Natural killer cell treated with Interleukin-12 subunit alpha and Interleukin-12 subunit beta and Interleukin-15 and Interleukin-18, amount 100 ng/mL, for 72 hours (primary cell): ENCODE results near the gene MEDAG. TPM values are rescaled to one million over a fixed set of nuclear protein-coding genes. Genes with fewer than 3 reads are reported as not detected.
A peak's percentile ranks its signal among the peaks of the same experiment; 100 is the strongest.

ENCODE experiments used
- ATAC-seq, 2 donors: fragments of 150-1000 bp; cut with Tn5 transposase in 1 of 2; sonication (Bioruptor Pico), chemical (Tn5 transposase) in 1 of 2; 2 replicates each; pipeline ENCODE4 v1.10.0; 2021
- DNase-seq: peaks from one replicate; pipeline ENCODE4 v3.0.0; 2022; ENCODE audit warnings: low spot score
- H3K27ac Mint-ChIP-seq, 2 donors: 1 replicate in 1 of 2; 2 replicates in 1 of 2; pipeline ENCODE4 v1.8.0; 2022; ENCODE audit warnings: mixed read lengths in 2 of 2, mild to moderate bottlenecking in 1 of 2, moderate library complexity in 1 of 2
- H3K27me3 Mint-ChIP-seq, 2 donors: 1 replicate in 1 of 2; 2 replicates in 1 of 2; pipeline ENCODE4 v1.8.0; 2022; ENCODE audit warnings: mixed read lengths in 2 of 2
- H3K36me3 Mint-ChIP-seq: one replicate; pipeline ENCODE4 v1.8.0; 2022; ENCODE audit warnings: mixed read lengths
- H3K4me1 Mint-ChIP-seq, 2 donors: 1 replicate in 1 of 2; 2 replicates in 1 of 2; pipeline ENCODE4 v1.8.0; 2022; ENCODE audit warnings: low read depth in 2 of 2, mixed read lengths in 2 of 2, mild to moderate bottlenecking in 1 of 2
- H3K4me3 Mint-ChIP-seq: one replicate; pipeline ENCODE4 v1.8.0; 2022; ENCODE audit warnings: mixed read lengths
- H3K9me3 Mint-ChIP-seq: 2 replicates; pipeline ENCODE4 v1.8.0; 2022; ENCODE audit warnings: mixed read lengths
- total RNA-seq, 2 donors: library from RNA; stranded (reverse); gene quantifications; one replicate each; pipeline ENCODE4 v1.2.3, GENCODE V29; 2022

Gene MEDAG
- under 1 TPM in 1 of 2 donors, not detected in 1; 0.14 TPM for total RNA-seq

DNA sequence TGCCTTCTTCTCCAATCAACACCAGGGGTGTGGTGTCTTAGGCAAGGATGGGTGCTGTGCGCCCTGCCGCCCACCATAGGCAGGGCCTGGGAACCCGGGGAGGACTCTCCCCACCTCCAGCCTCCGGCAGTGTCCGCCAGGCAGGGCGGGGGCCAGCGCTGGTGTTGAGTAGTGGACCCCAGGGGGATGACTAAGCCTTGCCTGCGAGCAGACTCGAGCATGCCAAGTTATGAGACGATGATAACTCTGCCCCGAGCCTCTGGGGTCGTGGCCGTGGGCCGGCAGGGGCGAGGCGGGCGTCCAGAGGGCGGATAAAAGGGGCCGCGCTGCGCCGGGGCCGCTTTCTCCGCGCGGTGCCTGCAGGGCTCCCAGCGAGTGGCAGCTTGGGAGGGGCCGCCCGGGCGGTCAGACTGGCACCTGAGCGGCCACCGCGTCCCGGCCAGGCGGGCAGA, at the start of gene MEDAG:
Gene MEDAG, plus strand, starts transcription at position 340 of the 452 bp plus-strand sequence. CDS start 245 bp downstream, outside the sequence.
- ATAC-seq (no peak), DNase-seq (no peak)
- Mint-ChIP-seq H3K27me3 (peaks cover 31 to 53% of the 10 kb centered on the region in 2 donors), H3K4me3 (no peak within 1 kb of the TSS), H3K27ac (no peak within 1 kb of the TSS), H3K9me3 (no peaks in the 10 kb centered on the region), H3K4me1 (peaks cover 5 to 7% of the 10 kb centered on the region in 2 donors), H3K36me3 (no peaks in the 10 kb centered on the region)

DNA sequence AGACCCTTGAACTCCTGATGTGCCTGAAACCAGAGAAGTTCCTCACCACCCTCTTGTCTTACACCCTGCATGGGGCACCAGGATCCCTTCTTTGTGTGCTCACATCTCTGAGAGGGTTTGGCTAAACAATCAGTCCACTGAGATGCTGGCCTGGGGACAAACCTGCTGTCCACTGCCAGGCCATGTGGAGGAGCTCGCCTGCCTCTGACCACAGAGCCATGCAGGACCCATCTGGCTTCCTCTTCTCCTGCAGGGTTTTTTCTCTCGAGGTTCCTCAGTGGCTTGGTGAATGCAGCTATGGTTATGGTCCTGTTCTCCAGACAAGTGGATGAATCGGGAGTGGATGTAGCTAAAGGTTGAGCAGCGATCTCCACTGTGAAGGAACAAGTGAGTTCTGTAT, 49.1 kb upstream of the MEDAG start:
- H3K4me3 Mint-ChIP-seq: no peak overlapping the region
- no peaks in the 10 kb centered on the region for H3K36me3 Mint-ChIP-seq
- no peaks in the 10 kb centered on the region for H3K4me1 Mint-ChIP-seq
- peaks cover 6 to 7% of the 10 kb centered on the region in 2 donors for H3K27me3 Mint-ChIP-seq
- no peaks in the 10 kb centered on the region for H3K9me3 Mint-ChIP-seq
- ATAC-seq: peak in 1 of 2 donors; percentile 46
- H3K27ac Mint-ChIP-seq: no peak overlapping the region
- no peak for DNase-seq

DNA sequence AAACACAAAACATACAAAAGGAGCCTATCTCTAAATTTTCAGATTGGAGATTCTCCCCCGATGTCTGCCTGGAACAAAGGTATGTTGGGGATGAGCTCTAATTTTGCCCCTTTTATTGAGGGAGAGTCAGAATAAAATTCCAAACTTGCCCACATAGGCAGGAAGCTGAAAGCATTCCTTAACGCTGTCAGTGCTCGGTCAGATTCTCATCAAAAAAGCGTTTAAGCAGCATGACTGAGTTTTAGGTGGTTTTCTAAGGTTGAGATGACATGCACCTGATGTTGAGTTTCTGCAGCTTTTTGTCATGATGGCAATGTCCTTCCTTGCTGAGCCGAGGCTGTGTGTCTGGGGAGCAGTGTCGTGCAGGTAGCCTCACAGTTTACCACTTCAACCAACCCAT, 48.4 kb upstream of the MEDAG start:
- ATAC-seq (no peak), DNase-seq (no peak)
- Mint-ChIP-seq H3K9me3 (no peaks in the 10 kb centered on the region), H3K27ac (no peak overlapping the region), H3K4me3 (no peak overlapping the region), H3K4me1 (no peaks in the 10 kb centered on the region), H3K36me3 (no peaks in the 10 kb centered on the region), H3K27me3 (peaks cover 2 to 6% of the 10 kb centered on the region in 2 donors)

DNA sequence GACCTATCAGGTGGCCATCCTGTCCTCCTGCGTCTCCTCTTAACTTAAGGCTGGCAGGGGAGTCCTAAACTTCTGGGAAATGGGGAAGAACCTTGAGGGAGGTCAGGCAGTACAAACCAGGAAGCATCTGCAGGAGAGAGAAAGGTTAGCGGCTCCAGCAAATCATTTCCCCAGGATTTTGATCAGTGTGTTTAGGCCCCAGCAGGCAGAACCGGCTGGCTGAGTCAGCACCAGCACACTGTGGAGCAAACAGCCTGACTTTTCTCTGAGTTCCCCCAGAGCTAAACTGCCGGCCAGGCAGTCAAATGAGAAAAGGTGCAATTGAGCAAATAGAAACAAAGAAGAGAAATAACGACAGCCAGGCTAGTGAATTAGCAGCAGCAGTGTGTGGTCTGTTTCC, 46.7 kb upstream of the MEDAG start:
- H3K36me3 Mint-ChIP-seq: no peaks in the 10 kb centered on the region
- H3K27me3 Mint-ChIP-seq: peaks cover 6 to 7% of the 10 kb centered on the region in 2 donors
- H3K27ac Mint-ChIP-seq: no peak overlapping the region
- H3K4me3 Mint-ChIP-seq: no peak overlapping the region
- DNase-seq (no peak), ATAC-seq (no peak)
- no peaks in the 10 kb centered on the region for H3K9me3 Mint-ChIP-seq
- no peaks in the 10 kb centered on the region for H3K4me1 Mint-ChIP-seq

DNA sequence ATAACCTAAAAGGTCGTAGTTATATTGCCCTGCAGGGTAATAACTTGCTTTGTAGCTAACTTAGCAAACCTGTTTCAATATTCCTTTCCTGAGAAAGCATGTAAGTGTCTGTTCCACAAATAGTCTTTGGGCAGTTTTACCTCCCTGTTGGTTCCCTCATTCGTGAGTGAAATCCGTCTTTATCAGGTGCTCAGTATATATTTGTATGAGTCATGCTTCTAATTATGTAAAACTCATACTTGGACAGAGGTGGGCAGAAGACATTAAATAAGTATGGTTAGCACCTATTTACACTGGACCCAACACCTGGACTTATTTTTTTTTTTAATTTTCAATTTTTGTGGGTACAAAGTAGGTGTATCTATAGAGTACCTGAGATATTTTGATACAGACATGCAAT, 44.9 kb upstream of the MEDAG start:
- no peak overlapping the region for H3K4me3 Mint-ChIP-seq

DNA sequence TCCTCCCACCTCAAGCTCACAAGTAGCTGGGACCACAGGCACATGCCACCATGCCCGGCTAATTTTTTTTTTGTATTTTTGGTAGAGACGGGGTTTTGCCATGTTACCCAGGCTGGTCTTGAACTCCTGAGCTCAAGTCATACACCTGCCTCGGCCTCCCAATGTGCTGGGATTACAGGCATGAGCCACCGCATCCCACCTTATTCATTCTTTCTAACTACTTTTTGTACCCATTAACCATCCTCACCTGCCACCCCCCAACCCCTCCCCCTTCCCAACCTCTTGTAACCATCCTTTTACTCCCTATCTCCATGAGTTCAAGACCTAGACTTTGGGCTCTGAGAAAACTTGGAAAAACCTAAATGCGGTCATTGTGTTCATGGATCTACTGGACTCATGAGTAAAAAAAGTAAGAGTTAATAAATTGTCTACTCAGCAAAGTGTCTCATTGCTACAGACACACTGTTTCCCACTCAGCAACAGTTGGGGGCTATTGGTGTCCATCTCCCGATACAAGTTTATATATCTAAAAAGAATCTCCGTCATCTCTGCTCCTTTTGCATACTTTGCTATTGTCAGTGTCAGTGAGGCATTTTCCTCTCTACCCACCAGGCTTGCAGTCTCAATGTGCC, 44.1 kb upstream of the MEDAG start:
- Mint-ChIP-seq H3K27ac (no peak overlapping the region), H3K4me1 (peaks cover 4 to 6% of the 10 kb centered on the region in 2 donors), H3K9me3 (no peaks in the 10 kb centered on the region), H3K36me3 (no peaks in the 10 kb centered on the region), H3K27me3 (peaks cover 10 to 15% of the 10 kb centered on the region in 2 donors), H3K4me3 (no peak overlapping the region)
- DNase-seq (no peak), ATAC-seq (no peak)

More for the DNA sequence above, 44.9 kb upstream of the MEDAG start:
- H3K27ac Mint-ChIP-seq: no peak overlapping the region
- H3K9me3 Mint-ChIP-seq: no peaks in the 10 kb centered on the region
- peaks cover 4 to 6% of the 10 kb centered on the region in 2 donors for H3K4me1 Mint-ChIP-seq
- no peak for DNase-seq
- ATAC-seq: no peak
- peaks cover 10 to 15% of the 10 kb centered on the region in 2 donors for H3K27me3 Mint-ChIP-seq
- H3K36me3 Mint-ChIP-seq: no peaks in the 10 kb centered on the region

DNA sequence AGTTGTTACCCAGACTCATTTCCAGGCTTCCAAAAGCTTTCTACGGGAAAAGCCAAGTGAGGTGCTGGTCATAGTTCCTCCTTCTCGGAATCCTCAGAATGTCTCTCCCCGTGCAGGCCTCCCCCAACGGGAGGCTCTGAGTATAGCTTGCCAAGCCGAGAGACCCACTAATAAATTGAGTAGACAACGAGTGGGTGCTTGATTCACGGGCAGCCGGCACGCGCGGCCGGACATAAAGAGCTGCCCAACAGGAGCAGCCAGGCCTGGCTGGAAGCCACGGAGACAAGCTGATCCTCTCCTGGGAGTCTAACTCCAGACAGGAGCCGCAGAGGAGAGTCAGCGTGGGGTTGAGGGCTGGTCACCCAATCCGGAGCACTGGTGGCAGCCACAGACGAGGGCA, 43.4 kb upstream of the MEDAG start:
- H3K9me3 Mint-ChIP-seq: no peaks in the 10 kb centered on the region
- peaks cover 10 to 15% of the 10 kb centered on the region in 2 donors for H3K27me3 Mint-ChIP-seq
- DNase-seq: no peak
- peaks cover 4 to 6% of the 10 kb centered on the region in 2 donors for H3K4me1 Mint-ChIP-seq
- ATAC-seq: no peak
- no peak overlapping the region for H3K27ac Mint-ChIP-seq
- H3K36me3 Mint-ChIP-seq: no peaks in the 10 kb centered on the region
- H3K4me3 Mint-ChIP-seq: no peak overlapping the region

DNA sequence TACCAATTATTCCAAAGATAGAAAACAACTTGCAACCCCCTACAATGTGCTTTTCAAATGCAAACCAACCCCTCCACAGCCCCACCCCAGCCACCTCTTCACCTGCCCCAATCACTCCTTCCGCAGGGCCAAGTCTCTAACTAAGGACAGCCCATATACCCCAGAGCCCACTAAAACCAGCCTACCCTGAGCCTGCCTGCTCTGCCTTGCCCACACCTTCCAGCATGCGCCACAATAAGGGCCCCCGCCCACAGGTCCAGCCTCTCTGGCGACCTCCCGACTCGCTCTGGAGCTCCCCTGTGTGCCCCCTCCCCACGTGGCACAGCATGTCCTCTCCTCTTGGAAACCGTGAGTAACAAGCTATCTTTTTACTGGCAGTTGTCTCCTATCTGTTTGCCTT, 42.8 kb upstream of the MEDAG start:
- Mint-ChIP-seq H3K27ac (no peak overlapping the region), H3K27me3 (peaks cover 10 to 15% of the 10 kb centered on the region in 2 donors), H3K36me3 (no peaks in the 10 kb centered on the region), H3K4me3 (no peak overlapping the region), H3K4me1 (peaks cover 4 to 6% of the 10 kb centered on the region in 2 donors), H3K9me3 (no peaks in the 10 kb centered on the region)
- no peak for DNase-seq
- no peak for ATAC-seq

DNA sequence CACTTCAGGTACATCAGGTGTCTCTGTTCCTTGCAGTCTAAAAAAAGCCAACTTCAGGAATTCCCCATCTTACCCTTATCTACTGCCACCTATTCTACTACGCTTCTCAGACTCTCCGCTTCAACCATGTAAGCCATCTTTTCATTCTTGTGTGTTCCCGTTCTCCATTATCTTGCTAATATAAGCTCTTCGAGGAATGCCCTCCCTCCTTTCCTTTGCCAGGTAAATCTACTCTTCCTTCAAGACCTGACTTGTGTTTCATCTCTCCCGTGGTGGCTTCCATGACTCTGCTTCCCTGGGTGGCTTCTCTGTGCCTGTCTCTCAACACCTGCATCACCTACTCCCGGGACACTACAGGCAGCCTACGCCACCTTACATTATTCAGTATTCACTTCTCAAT, 42.3 kb upstream of the MEDAG start:
- Mint-ChIP-seq H3K36me3 (no peaks in the 10 kb centered on the region), H3K4me3 (no peak overlapping the region), H3K27me3 (peaks cover 11 to 15% of the 10 kb centered on the region in 2 donors), H3K4me1 (peaks cover 4 to 6% of the 10 kb centered on the region in 2 donors), H3K27ac (no peak overlapping the region), H3K9me3 (no peaks in the 10 kb centered on the region)
- DNase-seq (no peak), ATAC-seq (no peak)

DNA sequence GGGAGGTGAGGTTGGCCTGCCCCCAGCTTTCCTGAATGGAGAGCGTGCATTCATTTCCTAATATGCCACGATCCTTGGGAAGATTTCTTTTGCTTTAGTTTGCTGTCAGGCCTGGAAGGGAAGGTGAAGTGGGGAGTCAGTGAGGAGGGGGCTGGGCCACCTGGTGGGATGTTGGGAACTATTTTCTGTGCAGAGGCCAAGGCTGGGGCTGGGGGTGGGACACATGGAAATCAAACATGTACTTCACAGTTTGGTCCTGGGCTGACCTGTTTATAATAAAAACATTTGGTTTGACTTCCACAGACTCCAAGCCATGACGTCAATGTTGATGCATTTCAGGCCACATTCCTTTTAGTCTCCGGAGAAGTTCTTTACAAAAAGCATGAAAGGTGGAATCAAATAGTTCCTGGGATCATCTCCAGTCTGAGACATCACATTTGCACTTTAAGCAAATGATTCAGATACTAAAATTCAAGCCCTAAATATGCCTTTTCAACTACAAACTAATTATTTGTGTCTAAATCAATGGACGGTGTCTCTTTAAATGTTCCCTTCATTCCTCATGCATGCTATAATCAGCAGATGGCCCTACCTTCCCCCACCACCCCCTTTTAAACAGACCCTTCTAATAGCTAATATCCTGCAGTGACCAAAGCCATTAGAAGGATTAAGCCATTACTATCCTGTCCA, 41.5 kb upstream of the MEDAG start:
- H3K9me3 Mint-ChIP-seq: no peaks in the 10 kb centered on the region
- peaks cover 4 to 6% of the 10 kb centered on the region in 2 donors for H3K4me1 Mint-ChIP-seq
- H3K4me3 Mint-ChIP-seq: no peak overlapping the region
- ATAC-seq: no peak
- H3K27ac Mint-ChIP-seq: no peak overlapping the region
- H3K36me3 Mint-ChIP-seq: no peaks in the 10 kb centered on the region
- H3K27me3 Mint-ChIP-seq: peaks cover 15 to 17% of the 10 kb centered on the region in 2 donors
- no peak for DNase-seq

DNA sequence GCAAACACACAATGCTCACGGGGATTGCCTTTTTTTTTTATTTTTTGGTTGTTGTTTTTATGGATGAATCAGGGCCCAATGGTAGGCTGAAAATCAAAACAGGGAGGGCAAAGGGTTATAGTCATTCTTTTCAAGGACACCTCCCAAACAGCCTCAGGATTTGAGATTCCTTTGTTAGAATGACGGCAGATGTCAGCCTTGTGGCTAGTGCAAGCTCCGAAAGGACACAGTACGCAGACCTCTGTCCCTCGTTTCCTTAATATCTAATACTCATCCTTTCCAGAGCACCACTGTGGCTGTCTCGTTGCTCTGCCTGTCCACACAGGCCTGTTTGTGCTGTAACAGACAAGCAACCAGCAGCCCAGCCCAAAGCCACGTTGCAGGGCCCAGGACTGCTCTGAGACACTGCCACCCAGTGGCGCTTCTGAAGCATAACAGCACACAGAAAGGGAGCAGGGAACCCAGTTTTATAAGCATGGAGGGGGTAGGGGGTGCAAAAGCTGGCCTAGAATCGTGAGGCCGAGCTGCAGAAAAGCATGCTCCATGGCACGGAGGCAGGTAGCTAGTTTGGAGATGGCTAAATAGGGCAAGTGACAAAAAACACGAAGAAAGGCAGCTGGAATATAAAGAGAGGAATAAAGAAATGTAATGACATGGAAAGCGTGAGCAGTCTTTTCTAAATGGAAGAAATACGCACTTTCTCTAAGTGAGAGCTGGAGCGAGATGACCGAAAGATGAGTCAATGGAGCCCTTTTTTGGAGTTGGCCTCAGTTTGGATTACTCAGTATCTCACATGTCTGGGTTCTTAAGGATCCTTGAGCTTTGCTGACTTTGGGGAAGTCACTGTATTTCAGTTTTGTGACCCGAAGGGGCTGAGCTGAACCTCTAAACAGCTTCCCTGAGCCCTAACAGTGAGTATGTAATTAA, 40.7 kb upstream of the MEDAG start:
- ATAC-seq (peak; percentile 73 to 81), DNase-seq (peak; percentile 74)
- peaks cover 4 to 6% of the 10 kb centered on the region in 2 donors for H3K4me1 Mint-ChIP-seq
- no peaks in the 10 kb centered on the region for H3K9me3 Mint-ChIP-seq
- no peak overlapping the region for H3K27ac Mint-ChIP-seq
- no peaks in the 10 kb centered on the region for H3K36me3 Mint-ChIP-seq
- no peak overlapping the region for H3K4me3 Mint-ChIP-seq
- H3K27me3 Mint-ChIP-seq: peaks cover 15 to 17% of the 10 kb centered on the region in 2 donors

DNA sequence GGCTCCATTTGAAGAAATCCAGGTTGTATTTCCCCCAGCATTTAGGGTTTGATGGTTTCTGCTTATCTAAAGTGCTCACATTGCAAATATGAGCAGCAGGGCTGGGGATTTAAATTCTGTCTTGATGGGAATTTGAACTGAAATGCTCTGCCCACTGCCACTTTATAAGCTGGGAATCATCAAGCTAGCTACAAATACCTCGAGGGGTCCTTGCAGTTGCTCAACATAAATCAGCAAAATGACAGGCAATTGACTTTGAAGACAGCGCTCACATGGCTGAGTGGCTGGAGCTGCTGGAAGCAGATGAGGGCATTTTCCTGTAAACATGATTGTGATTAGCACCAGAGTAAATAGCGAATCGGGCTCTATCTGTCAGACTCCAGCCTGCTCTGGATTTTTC, 39.4 kb upstream of the MEDAG start:
- Mint-ChIP-seq H3K27me3 (peaks cover 15% of the 10 kb centered on the region in 2 donors), H3K4me1 (peaks cover 6 to 8% of the 10 kb centered on the region in 2 donors), H3K4me3 (no peak overlapping the region), H3K9me3 (no peaks in the 10 kb centered on the region), H3K36me3 (no peaks in the 10 kb centered on the region), H3K27ac (no peak overlapping the region)
- ATAC-seq (no peak), DNase-seq (no peak)

DNA sequence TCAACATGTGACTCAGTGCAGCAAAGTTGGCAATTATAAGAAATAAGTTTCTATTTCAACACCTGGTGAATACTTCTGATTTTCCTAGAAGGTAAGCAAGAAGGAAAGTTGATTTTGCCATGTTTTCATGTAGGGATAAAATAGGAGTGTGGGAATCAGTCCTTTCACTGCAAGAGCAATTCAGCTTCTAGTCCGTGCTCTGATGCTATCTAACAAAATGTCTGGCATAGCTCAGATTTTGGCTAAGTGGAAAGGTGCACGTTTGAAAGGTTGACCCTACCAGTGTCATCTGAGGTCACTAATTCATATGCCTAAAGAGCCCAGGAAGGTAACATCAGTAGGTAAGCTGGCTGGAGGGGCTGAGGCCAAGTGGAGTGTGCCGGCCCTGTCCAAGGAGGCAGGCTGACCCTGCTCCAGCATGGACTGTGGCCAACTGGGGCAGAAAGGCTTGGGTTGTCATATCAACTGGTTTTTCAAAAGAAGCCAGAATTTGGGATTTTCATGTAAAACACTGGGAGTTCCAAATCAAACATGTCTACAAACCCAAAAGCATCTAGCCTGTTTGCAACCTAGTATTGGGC, 38.9 kb upstream of the MEDAG start:
- no peaks in the 10 kb centered on the region for H3K36me3 Mint-ChIP-seq
- H3K4me1 Mint-ChIP-seq: peaks cover 6 to 8% of the 10 kb centered on the region in 2 donors
- no peak for ATAC-seq
- peaks cover 15% of the 10 kb centered on the region in 2 donors for H3K27me3 Mint-ChIP-seq
- H3K4me3 Mint-ChIP-seq: no peak overlapping the region
- H3K9me3 Mint-ChIP-seq: no peaks in the 10 kb centered on the region
- no peak for DNase-seq
- H3K27ac Mint-ChIP-seq: no peak overlapping the region
